HepG2 (cell line): ENCODE data around the gene ZFAND2B. TPM values are rescaled to one million over a fixed set of nuclear protein-coding genes. Genes with fewer than 3 reads are reported as not detected.
A peak's percentile ranks its signal among the peaks of the same experiment; 100 is the strongest.

ENCODE experiments used
- CCDC6 ChIP-seq: sonication (generic); formaldehyde crosslinking; IDR thresholded peaks from 2 replicates; pipeline ENCODE4 v1.8.1; 2022; ENCODE audit warnings: mild to moderate bottlenecking, missing genetic modification reagents, moderate library complexity
- HNRNPL ChIP-seq: fragments of 200-400 bp; formaldehyde crosslinking; IDR thresholded peaks from 2 replicates; pipeline ENCODE4 v1.6.1; 2017; ENCODE audit warnings: mild to moderate bottlenecking, low read depth, low read length
- KAT7 ChIP-seq: IDR thresholded peaks from 2 replicates; pipeline ENCODE4 v1.6.1; 2018; ENCODE audit warnings: borderline replicate concordance, missing compliant biosample characterization
- MED1 ChIP-seq: sonication (generic); formaldehyde crosslinking; IDR thresholded peaks from 2 replicates; pipeline ENCODE4 v1.4.0; 2020; ENCODE audit warnings: missing genetic modification reagents
- MYNN ChIP-seq: sonication (generic); formaldehyde crosslinking; IDR thresholded peaks from 2 replicates; pipeline ENCODE4 v1.4.0; 2020; ENCODE audit warnings: mild to moderate bottlenecking, low read depth, missing genetic modification reagents
- NCOA1 ChIP-seq: sonication (generic); formaldehyde crosslinking; IDR thresholded peaks from 2 replicates; pipeline ENCODE4 v1.9.0; 2021; ENCODE audit warnings: missing genetic modification reagents
- ZFP82 ChIP-seq: sonication (generic); formaldehyde crosslinking; IDR thresholded peaks from 2 replicates; pipeline ENCODE4 v1.5.1; 2020; ENCODE audit warnings: mild to moderate bottlenecking, missing genetic modification reagents, borderline replicate concordance
- polyA plus RNA-seq, 8 experiments: library from polyadenylated mRNA; depleted of rRNA in 3 of 8; stranded (reverse) in 7 of 8; unstranded in 1 of 8; fragments of >200 nt; fragmentation: Illumina TruSeq in 4 of 8; extraction: Trizol in 4 of 8; gene quantifications; 2 replicates each; pipeline versions ENCODE4 v1.2.1 to v1.2.3, GENCODE V29; 2011 to 2016; ENCODE audit warnings: low read depth in 4 of 8, missing spikeins in 1 of 8, mixed read lengths in 1 of 8; ENCODE audit not compliant: insufficient read depth in 1 of 8
- total RNA-seq, 5 experiments: library from RNA; depleted of rRNA; stranded (reverse); fragments of >200 nt; fragmentation: Illumina TruSeq; extraction: Trizol; gene quantifications; 2 replicates each; pipeline ENCODE4 v1.2.3, GENCODE V29; 2016; ENCODE audit warnings: low read depth in 1 of 5
- TF ChIP-seq, protein P1 (sequence below): sonication (generic); formaldehyde crosslinking; conservative IDR thresholded peaks from 2 replicates; pipeline ENCODE4 v1.4.0; 2020; ENCODE audit warnings: mild to moderate bottlenecking, missing genetic modification reagents, moderate library complexity
- TF ChIP-seq, protein P2 (sequence below), 2 experiments: sonication (generic) in 1 of 2; formaldehyde crosslinking in 1 of 2; IDR thresholded peaks; 2 replicates each; pipeline versions ENCODE4 v1.6.1 to v1.9.0; 2014 to 2022; ENCODE audit warnings: antibody characterized with exemption in 1 of 2, borderline replicate concordance in 1 of 2, inconsistent platforms in 1 of 2, low read depth in 1 of 2, missing genetic modification reagents in 1 of 2
- TF ChIP-seq, protein P3 (sequence below): sonication (generic); formaldehyde crosslinking; IDR thresholded peaks from 2 replicates; pipeline ENCODE4 v1.4.0; 2020; ENCODE audit warnings: missing genetic modification reagents
- TF ChIP-seq, protein P4 (sequence below): sonication (generic); formaldehyde crosslinking; IDR thresholded peaks from 2 replicates; pipeline ENCODE4 v1.4.0; 2020; ENCODE audit warnings: mild to moderate bottlenecking, missing genetic modification reagents, borderline replicate concordance

ZFAND2B gene
- total and polyA plus RNA-seq, 2 of the 13 experiments (the other 11 are each of a cell fraction or from before 2014, with no cell fraction given): 53.3 to 115 TPM

DNA sequence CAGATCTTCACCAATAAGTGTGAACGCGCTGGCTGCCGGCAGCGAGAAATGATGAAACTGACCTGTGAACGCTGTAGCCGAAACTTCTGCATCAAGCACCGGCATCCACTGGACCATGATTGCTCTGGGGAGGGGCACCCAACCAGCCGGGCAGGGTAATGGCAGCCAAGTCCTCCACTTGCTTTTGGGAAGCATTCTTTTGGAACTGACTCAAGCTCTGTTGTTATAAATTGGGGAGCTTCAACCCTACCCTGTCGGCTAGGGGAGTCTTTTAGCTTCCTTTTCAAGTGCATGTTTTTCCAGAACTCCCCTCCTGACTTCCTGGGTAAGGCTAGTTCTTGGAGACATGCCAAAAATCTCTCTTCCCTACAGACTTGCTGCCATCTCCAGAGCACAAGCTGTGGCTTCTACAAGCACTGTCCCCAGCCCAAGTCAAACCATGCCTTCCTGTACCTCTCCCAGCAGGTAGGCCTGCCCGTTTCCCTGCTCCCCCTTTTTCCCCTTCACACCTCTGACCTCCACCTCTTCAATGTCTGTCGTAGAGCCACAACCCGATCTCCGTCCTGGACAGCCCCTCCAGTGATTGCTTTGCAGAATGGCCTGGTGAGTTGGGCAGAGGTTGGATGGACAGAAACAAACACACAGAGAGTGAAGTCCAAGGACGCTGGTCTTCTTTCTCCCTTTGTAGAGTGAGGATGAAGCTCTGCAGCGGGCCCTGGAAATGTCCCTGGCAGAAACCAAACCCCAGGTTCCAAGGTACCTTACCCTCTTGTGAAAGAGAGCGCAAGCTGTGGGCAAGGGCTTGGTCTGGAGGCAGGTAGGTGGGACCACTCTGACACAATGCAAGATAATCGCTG is 1.5 kb downstream of the ZFAND2B start (continued):
- TF ChIP-seq, protein P1, sequence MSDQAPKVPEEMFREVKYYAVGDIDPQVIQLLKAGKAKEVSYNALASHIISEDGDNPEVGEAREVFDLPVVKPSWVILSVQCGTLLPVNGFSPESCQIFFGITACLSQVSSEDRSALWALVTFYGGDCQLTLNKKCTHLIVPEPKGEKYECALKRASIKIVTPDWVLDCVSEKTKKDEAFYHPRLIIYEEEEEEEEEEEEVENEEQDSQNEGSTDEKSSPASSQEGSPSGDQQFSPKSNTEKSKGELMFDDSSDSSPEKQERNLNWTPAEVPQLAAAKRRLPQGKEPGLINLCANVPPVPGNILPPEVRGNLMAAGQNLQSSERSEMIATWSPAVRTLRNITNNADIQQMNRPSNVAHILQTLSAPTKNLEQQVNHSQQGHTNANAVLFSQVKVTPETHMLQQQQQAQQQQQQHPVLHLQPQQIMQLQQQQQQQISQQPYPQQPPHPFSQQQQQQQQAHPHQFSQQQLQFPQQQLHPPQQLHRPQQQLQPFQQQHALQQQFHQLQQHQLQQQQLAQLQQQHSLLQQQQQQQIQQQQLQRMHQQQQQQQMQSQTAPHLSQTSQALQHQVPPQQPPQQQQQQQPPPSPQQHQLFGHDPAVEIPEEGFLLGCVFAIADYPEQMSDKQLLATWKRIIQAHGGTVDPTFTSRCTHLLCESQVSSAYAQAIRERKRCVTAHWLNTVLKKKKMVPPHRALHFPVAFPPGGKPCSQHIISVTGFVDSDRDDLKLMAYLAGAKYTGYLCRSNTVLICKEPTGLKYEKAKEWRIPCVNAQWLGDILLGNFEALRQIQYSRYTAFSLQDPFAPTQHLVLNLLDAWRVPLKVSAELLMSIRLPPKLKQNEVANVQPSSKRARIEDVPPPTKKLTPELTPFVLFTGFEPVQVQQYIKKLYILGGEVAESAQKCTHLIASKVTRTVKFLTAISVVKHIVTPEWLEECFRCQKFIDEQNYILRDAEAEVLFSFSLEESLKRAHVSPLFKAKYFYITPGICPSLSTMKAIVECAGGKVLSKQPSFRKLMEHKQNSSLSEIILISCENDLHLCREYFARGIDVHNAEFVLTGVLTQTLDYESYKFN (CRISPR knock-in tag): peak; percentile 97
- TF ChIP-seq, protein P2, sequence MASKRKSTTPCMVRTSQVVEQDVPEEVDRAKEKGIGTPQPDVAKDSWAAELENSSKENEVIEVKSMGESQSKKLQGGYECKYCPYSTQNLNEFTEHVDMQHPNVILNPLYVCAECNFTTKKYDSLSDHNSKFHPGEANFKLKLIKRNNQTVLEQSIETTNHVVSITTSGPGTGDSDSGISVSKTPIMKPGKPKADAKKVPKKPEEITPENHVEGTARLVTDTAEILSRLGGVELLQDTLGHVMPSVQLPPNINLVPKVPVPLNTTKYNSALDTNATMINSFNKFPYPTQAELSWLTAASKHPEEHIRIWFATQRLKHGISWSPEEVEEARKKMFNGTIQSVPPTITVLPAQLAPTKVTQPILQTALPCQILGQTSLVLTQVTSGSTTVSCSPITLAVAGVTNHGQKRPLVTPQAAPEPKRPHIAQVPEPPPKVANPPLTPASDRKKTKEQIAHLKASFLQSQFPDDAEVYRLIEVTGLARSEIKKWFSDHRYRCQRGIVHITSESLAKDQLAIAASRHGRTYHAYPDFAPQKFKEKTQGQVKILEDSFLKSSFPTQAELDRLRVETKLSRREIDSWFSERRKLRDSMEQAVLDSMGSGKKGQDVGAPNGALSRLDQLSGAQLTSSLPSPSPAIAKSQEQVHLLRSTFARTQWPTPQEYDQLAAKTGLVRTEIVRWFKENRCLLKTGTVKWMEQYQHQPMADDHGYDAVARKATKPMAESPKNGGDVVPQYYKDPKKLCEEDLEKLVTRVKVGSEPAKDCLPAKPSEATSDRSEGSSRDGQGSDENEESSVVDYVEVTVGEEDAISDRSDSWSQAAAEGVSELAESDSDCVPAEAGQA (IDR thresholded peaks at IDR 0.05; ENCODE audit: low read depth): no peak
- TF ChIP-seq, protein P2 (CRISPR knock-in tag; IDR thresholded peaks at IDR 0.05; ENCODE audit: borderline replicate concordance): no peak
- TF ChIP-seq MED1 (CRISPR knock-in tag) (peak; percentile 82), CCDC6 (CRISPR knock-in tag) (no peak), ZFP82 (CRISPR knock-in tag) (no peak), HNRNPL (peak; percentile 76; the same call in 1 of the 2 replicates), NCOA1 (CRISPR knock-in tag) (no peak), MYNN (CRISPR knock-in tag) (no peak), KAT7 (peak; percentile 32; the same call in 1 of the 2 replicates)
- TF ChIP-seq, protein P3, sequence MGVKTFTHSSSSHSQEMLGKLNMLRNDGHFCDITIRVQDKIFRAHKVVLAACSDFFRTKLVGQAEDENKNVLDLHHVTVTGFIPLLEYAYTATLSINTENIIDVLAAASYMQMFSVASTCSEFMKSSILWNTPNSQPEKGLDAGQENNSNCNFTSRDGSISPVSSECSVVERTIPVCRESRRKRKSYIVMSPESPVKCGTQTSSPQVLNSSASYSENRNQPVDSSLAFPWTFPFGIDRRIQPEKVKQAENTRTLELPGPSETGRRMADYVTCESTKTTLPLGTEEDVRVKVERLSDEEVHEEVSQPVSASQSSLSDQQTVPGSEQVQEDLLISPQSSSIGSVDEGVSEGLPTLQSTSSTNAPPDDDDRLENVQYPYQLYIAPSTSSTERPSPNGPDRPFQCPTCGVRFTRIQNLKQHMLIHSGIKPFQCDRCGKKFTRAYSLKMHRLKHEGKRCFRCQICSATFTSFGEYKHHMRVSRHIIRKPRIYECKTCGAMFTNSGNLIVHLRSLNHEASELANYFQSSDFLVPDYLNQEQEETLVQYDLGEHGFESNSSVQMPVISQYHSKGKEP (CRISPR knock-in tag): no peak
- TF ChIP-seq, protein P4, sequence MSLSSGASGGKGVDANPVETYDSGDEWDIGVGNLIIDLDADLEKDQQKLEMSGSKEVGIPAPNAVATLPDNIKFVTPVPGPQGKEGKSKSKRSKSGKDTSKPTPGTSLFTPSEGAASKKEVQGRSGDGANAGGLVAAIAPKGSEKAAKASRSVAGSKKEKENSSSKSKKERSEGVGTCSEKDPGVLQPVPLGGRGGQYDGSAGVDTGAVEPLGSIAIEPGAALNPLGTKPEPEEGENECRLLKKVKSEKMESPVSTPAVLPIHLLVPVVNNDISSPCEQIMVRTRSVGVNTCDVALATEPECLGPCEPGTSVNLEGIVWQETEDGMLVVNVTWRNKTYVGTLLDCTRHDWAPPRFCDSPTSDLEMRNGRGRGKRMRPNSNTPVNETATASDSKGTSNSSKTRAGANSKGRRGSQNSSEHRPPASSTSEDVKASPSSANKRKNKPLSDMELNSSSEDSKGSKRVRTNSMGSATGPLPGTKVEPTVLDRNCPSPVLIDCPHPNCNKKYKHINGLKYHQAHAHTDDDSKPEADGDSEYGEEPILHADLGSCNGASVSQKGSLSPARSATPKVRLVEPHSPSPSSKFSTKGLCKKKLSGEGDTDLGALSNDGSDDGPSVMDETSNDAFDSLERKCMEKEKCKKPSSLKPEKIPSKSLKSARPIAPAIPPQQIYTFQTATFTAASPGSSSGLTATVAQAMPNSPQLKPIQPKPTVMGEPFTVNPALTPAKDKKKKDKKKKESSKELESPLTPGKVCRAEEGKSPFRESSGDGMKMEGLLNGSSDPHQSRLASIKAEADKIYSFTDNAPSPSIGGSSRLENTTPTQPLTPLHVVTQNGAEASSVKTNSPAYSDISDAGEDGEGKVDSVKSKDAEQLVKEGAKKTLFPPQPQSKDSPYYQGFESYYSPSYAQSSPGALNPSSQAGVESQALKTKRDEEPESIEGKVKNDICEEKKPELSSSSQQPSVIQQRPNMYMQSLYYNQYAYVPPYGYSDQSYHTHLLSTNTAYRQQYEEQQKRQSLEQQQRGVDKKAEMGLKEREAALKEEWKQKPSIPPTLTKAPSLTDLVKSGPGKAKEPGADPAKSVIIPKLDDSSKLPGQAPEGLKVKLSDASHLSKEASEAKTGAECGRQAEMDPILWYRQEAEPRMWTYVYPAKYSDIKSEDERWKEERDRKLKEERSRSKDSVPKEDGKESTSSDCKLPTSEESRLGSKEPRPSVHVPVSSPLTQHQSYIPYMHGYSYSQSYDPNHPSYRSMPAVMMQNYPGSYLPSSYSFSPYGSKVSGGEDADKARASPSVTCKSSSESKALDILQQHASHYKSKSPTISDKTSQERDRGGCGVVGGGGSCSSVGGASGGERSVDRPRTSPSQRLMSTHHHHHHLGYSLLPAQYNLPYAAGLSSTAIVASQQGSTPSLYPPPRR: peak; percentile 62; the same call in 1 of the 2 replicates
